GM12878 (cell line): ENCODE results near the gene PFN4. TPM values are rescaled to one million over a fixed set of nuclear protein-coding genes. Genes with fewer than 3 reads are reported as not detected.

Source experiments
- BHLHE40 ChIP-seq, 2 experiments: fragments of 450-650 bp in 1 of 2; IDR thresholded peaks; 2 replicates each; pipeline ENCODE4 v1.6.1; 2011 to 2017; ENCODE audit warnings: low read depth in 2 of 2, borderline replicate concordance in 1 of 2, improper control_type of control experiment in 1 of 2, low read length in 1 of 2, mild to moderate bottlenecking in 1 of 2
- GATAD2B ChIP-seq: fragments of 450-650 bp; conservative IDR thresholded peaks from 2 replicates; pipeline ENCODE4 v1.6.1; 2017; ENCODE audit warnings: low read depth, mild to moderate bottlenecking, moderate library complexity
- MAX ChIP-seq: IDR thresholded peaks from 2 replicates; pipeline ENCODE4 v1.6.1; 2012; ENCODE audit warnings: low read depth, low read length, improper control_type of control experiment
- MEF2B ChIP-seq: fragments of 450-650 bp; IDR thresholded peaks from 2 replicates; pipeline ENCODE4 v1.6.1; 2018; ENCODE audit warnings: mild to moderate bottlenecking, moderate library complexity; ENCODE audit not compliant: partially characterized antibody, poor library complexity, severe bottlenecking
- NRF1 ChIP-seq: conservative IDR thresholded peaks from 2 replicates; pipeline ENCODE4 v1.6.1; 2011; ENCODE audit warnings: mild to moderate bottlenecking, low read depth, low read length, improper control_type of control experiment
- PBX3 ChIP-seq: IDR thresholded peaks from 2 replicates; pipeline ENCODE4 v1.6.1; 2011; ENCODE audit warnings: mild to moderate bottlenecking, low read depth, low read length, moderate library complexity; ENCODE audit not compliant: insufficient replicate concordance
- PML ChIP-seq: IDR thresholded peaks from 2 replicates; pipeline ENCODE4 v1.6.1; 2012; ENCODE audit warnings: low read length, inconsistent platforms
- SRF ChIP-seq, 2 experiments: IDR thresholded peaks; 2 replicates each; pipeline ENCODE4 v1.6.1; 2011; ENCODE audit warnings: low read depth in 2 of 2, low read length in 2 of 2, mild to moderate bottlenecking in 1 of 2, moderate library complexity in 1 of 2
- SUZ12 ChIP-seq: fragments of 200-600 bp; sonication (generic); IDR thresholded peaks from one replicate; pipeline ENCODE4 v1.6.1; 2018; ENCODE audit warnings: antibody characterized with exemption, mild to moderate bottlenecking; ENCODE audit not compliant: unreplicated experiment
- ZBTB40 ChIP-seq: fragments of 450-650 bp; IDR thresholded peaks from 2 replicates; pipeline ENCODE4 v1.6.1; 2016; ENCODE audit warnings: mild to moderate bottlenecking, moderate library complexity, borderline replicate concordance
- ZNF592 ChIP-seq: fragments of 450-650 bp; IDR thresholded peaks from 2 replicates; pipeline ENCODE4 v1.6.1; 2017; ENCODE audit warnings: mild to moderate bottlenecking, moderate library complexity
- ZNF687 ChIP-seq: fragments of 450-650 bp; IDR thresholded peaks from 2 replicates; pipeline ENCODE4 v1.6.1; 2017; ENCODE audit warnings: mild to moderate bottlenecking, moderate library complexity
- polyA plus RNA-seq, 11 experiments: library from polyadenylated mRNA; depleted of rRNA in 4 of 11; unstranded in 6 of 11; stranded (reverse) in 5 of 11; fragments of >200 nt; fragmentation: Nextera tagmentation in 4 of 11; fragmentation: Illumina TruSeq in 1 of 11; extraction: Ambion mirVana in 4 of 11; extraction: Trizol in 1 of 11; gene quantifications; 1 replicate in 1 of 11; 2 replicates in 10 of 11; pipeline versions ENCODE4 v1.2.1 to v1.2.3, GENCODE V29; 2011 to 2016; ENCODE audit warnings: inconsistent platforms in 2 of 11, missing spikeins in 2 of 11, low read depth in 1 of 11
- total RNA-seq, 4 experiments: library from RNA; depleted of rRNA in 3 of 4; stranded (reverse); fragments of >200 nt in 3 of 4; fragmentation: Illumina TruSeq in 1 of 4; extraction: Trizol in 1 of 4; gene quantifications; 2 replicates each; pipeline versions ENCODE4 v1.2.1 to v1.2.3, GENCODE V29; 2013 to 2021

PFN4 gene
- total and polyA plus RNA-seq, 10 of the 15 experiments (the other 5 are each of a cell fraction or from before 2014, with no cell fraction given): 0.12 to 2.1 (median 1.0) TPM

GRCh38 chr2:24084386-24085199 lies 38.5 kb downstream of the PFN4 start, which contains the start of gene TP53I3 (continued):
- no peak for TF ChIP-seq SUZ12
- peak; percentile 97 for TF ChIP-seq GATAD2B
- TF ChIP-seq SRF (IDR thresholded peaks at IDR 0.05; ENCODE audit: low read depth in 2 of 2, low read length in 2 of 2): no peak
- TF ChIP-seq MAX: no peak
- no peak for TF ChIP-seq ZBTB40
- 0 out of 4 replicates have a peak, but pooled peaks have one; percentile 10 to 22 for TF ChIP-seq BHLHE40 (IDR thresholded peaks at IDR 0.05; ENCODE audit: borderline replicate concordance in 1 of 2, low read depth in 2 of 2, low read length in 1 of 2)
- TF ChIP-seq MEF2B: peak; percentile 28
- peak; percentile 77; the same call in 1 of the 2 replicates for TF ChIP-seq ZNF592
- no peak for TF ChIP-seq ZNF687
- no peak for TF ChIP-seq NRF1
- TF ChIP-seq PML: no peak
- TF ChIP-seq PBX3: no peak
